Stomach (tissue), 4 donors: ENCODE measurements around the gene NCAPD3.

Experiments used
- CTCF ChIP-seq, 7 experiments: fragments of 450-650 bp in 4 of 7; fragments of 200-600 bp in 3 of 7; sonication (generic) in 3 of 7; IDR thresholded peaks; one replicate each; pipeline ENCODE4 v1.5.1; 2016 to 2019; ENCODE audit warnings: antibody characterized with exemption in 7 of 7, control low read depth in 2 of 7, mild to moderate bottlenecking in 1 of 7
- EP300 ChIP-seq: sonication (generic); formaldehyde crosslinking; IDR thresholded peaks from one replicate; pipeline ENCODE4 v1.6.1; 2017; ENCODE audit warnings: antibody characterized with exemption
- POLR2A ChIP-seq, 4 donors: fragments of 450-650 bp; IDR thresholded peaks; one replicate each; pipeline ENCODE4 v1.6.1; 2016; ENCODE audit warnings: antibody characterized with exemption in 4 of 4, control low read depth in 2 of 4, mild to moderate bottlenecking in 1 of 4, moderate library complexity in 1 of 4
- POLR2AphosphoS5 ChIP-seq, 3 donors: sonication (generic); formaldehyde crosslinking; IDR thresholded peaks; one replicate each; pipeline ENCODE4 v1.6.1; 2016; ENCODE audit warnings: antibody characterized with exemption in 3 of 3

DNA sequence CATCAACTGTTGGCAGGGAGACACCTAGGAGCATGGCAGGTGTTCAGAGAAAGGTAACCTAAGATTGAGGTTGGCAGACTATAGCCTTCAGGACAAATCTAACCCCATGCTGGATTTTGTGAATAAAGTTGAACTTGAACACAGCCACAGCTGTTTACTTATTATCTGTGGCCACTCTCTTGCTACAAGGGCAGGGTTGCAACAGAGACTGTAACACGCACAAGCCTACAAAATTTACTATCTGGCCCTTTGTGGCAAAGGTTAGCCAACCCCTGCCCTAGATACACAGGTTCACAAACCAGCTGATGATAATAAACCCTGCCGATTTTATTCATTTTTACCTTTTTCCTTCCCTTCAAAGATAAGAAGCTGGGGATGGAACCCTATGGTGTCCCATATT is 26.9 kb upstream of the NCAPD3 start:
- no peak for TF ChIP-seq CTCF (IDR thresholded peaks at IDR 0.05)
- no peak for TF ChIP-seq POLR2A (IDR thresholded peaks at IDR 0.05)
- TF ChIP-seq POLR2AphosphoS5 (IDR thresholded peaks at IDR 0.05): no peak
- TF ChIP-seq EP300: no peak
